Keratinocyte (primary cell): ENCODE data around the gene CDH6. TPM values are rescaled to one million over a fixed set of nuclear protein-coding genes. Genes with fewer than 3 reads are reported as not detected.

Experiments
- DNase-seq: peaks from one replicate; pipeline ENCODE4 v3.0.0-alpha.2; 2011; ENCODE audit warnings: low read depth, missing footprints, low spot score
- FAIRE-seq: peaks from 2 replicates; lab custom pipeline; 2011; peaks lifted over from hg19 to GRCh38; lab: Jason Lieb, UNC
- H2AFZ ChIP-seq: 2 replicates; pipeline ENCODE4 v1.6.0; 2012; ENCODE audit warnings: low read length, control low read depth, inconsistent platforms; ENCODE audit not compliant: control insufficient read depth
- H3K27ac ChIP-seq: 2 replicates; pipeline ENCODE4 v1.5.1; 2011; ENCODE audit warnings: low read length; ENCODE audit not compliant: control insufficient read depth, insufficient read depth
- H3K27me3 ChIP-seq: 3 replicates; pipeline ENCODE4 v1.6.0; 2011; ENCODE audit warnings: low read length; ENCODE audit not compliant: control insufficient read depth, insufficient read depth; ENCODE audit errors: extremely low read depth
- H3K36me3 ChIP-seq, 2 experiments: 2 replicates in 1 of 2; 3 replicates in 1 of 2; pipeline ENCODE4 v1.5.1; 2011; ENCODE audit warnings: low read length in 2 of 2, mild to moderate bottlenecking in 1 of 2; ENCODE audit not compliant: control insufficient read depth in 2 of 2, insufficient read depth in 2 of 2; ENCODE audit errors: extremely low read depth in 1 of 2
- H3K4me1 ChIP-seq: 3 replicates; pipeline ENCODE4 v1.5.1; 2011; ENCODE audit warnings: low read length; ENCODE audit not compliant: control insufficient read depth, insufficient read depth; ENCODE audit errors: extremely low read depth
- H3K4me2 ChIP-seq: 3 replicates; pipeline ENCODE4 v1.6.0; 2011; ENCODE audit warnings: low read depth, low read length; ENCODE audit not compliant: control insufficient read depth, insufficient read depth; ENCODE audit errors: extremely low read depth
- H3K4me3 ChIP-seq, 3 experiments: fragments of 200-600 bp in 1 of 3; sonication (generic) in 1 of 3; 2 replicates in 2 of 3; 3 replicates in 1 of 3; pipeline ENCODE4 v1.5.1; 2011 to 2016; ENCODE audit warnings: low read length in 3 of 3, mild to moderate bottlenecking in 3 of 3, control low read depth in 2 of 3, inconsistent platforms in 1 of 3, low read depth in 1 of 3, mixed read lengths in 1 of 3, mixed run types in 1 of 3, moderate library complexity in 1 of 3; ENCODE audit not compliant: control insufficient read depth in 2 of 3, insufficient read depth in 2 of 3; ENCODE audit errors: extremely low read depth in 1 of 3
- H3K79me2 ChIP-seq: 2 replicates; pipeline ENCODE4 v1.6.0; 2012; ENCODE audit warnings: low read length; ENCODE audit not compliant: control insufficient read depth, insufficient read depth
- H3K9ac ChIP-seq: 3 replicates; pipeline ENCODE4 v1.6.0; 2011; ENCODE audit warnings: low read length; ENCODE audit not compliant: control insufficient read depth, insufficient read depth; ENCODE audit errors: extremely low read depth
- H3K9me1 ChIP-seq: 3 replicates; pipeline ENCODE4 v1.6.0; 2011; ENCODE audit warnings: low read length; ENCODE audit not compliant: control insufficient read depth, insufficient read depth; ENCODE audit errors: extremely low read depth
- H3K9me3 ChIP-seq: 2 replicates; pipeline ENCODE4 v1.5.1; 2012; ENCODE audit warnings: low read depth, low read length; ENCODE audit not compliant: control insufficient read depth
- H4K20me1 ChIP-seq: 3 replicates; pipeline ENCODE4 v1.6.0; 2011; ENCODE audit warnings: low read length; ENCODE audit not compliant: control insufficient read depth, insufficient read depth; ENCODE audit errors: extremely low read depth
- EZH2 ChIP-seq: IDR thresholded peaks from one replicate; pipeline ENCODE4 v1.6.1; 2012; ENCODE audit warnings: inconsistent platforms, mild to moderate bottlenecking, low read length, moderate library complexity
- dilution Hi-C: fragments of 300-500 bp; cut with MboI; formaldehyde crosslinking; loops from one replicate; pipeline ENCODE4 v1.7.0; 2020; ENCODE audit warnings: low sequenced_read_pairs; ENCODE audit not compliant: extremely low pct_ligation_motif_present
- polyA plus RNA-seq, 5 experiments: library from polyadenylated mRNA; depleted of rRNA in 3 of 5; stranded (reverse) in 3 of 5; stranded (forward) in 1 of 5; unstranded in 1 of 5; fragments of >200 nt; gene quantifications; 1 replicate in 1 of 5; 2 replicates in 3 of 5; 3 replicates in 1 of 5; pipeline versions ENCODE4 v1.2.1 to v1.2.3, GENCODE V29; 2011 to 2012; ENCODE audit warnings: missing spikeins in 2 of 5, low read depth in 1 of 5, low replicate concordance in 1 of 5
- TF ChIP-seq, protein P1 (sequence below), 3 experiments: IDR thresholded peaks in 1 of 3; conservative IDR thresholded peaks in 1 of 3; optimal IDR thresholded peaks in 1 of 3; 2 replicates in 2 of 3; 3 replicates in 1 of 3; pipeline versions ENCODE3 to v1.5.1; 2011; ENCODE audit warnings: low read length in 3 of 3, mild to moderate bottlenecking in 3 of 3, moderate library complexity in 2 of 3, control low read depth in 1 of 3, inconsistent platforms in 1 of 3; ENCODE audit not compliant: insufficient read depth in 2 of 3; ENCODE audit errors: extremely low read depth in 1 of 3

The CDH6 gene
- polyA plus RNA-seq, 1 donor (not counting 4 experiments of a cell fraction or from before 2014, with no cell fraction given): not detected

DNA sequence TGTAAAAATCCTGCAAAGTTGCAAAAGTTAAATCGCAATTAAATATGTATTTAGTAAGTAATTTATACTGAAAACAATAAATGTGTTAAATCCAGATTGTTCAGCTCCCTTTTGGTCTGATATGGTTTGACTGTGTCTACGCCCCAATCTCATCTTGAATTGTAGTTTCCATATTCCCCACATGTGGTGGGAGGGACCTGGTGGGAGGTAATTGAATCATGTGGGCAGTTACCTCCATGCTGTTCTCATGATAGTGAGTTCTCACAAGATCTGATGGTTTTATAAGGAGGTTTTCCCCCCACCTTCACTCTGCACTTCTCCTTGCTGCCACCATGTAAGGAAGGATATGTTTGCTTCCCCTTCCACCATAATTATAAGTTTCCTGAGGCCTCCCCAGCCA, 140.0 kb downstream of the CDH6 start:
- no peak for TF ChIP-seq EZH2
- TF ChIP-seq, protein P1, sequence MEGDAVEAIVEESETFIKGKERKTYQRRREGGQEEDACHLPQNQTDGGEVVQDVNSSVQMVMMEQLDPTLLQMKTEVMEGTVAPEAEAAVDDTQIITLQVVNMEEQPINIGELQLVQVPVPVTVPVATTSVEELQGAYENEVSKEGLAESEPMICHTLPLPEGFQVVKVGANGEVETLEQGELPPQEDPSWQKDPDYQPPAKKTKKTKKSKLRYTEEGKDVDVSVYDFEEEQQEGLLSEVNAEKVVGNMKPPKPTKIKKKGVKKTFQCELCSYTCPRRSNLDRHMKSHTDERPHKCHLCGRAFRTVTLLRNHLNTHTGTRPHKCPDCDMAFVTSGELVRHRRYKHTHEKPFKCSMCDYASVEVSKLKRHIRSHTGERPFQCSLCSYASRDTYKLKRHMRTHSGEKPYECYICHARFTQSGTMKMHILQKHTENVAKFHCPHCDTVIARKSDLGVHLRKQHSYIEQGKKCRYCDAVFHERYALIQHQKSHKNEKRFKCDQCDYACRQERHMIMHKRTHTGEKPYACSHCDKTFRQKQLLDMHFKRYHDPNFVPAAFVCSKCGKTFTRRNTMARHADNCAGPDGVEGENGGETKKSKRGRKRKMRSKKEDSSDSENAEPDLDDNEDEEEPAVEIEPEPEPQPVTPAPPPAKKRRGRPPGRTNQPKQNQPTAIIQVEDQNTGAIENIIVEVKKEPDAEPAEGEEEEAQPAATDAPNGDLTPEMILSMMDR (optimal IDR thresholded peaks at IDR 0.05 in 1 of 3, IDR thresholded peaks at IDR 0.05 in 1 of 3, conservative IDR thresholded peaks at IDR 0.05 in 1 of 3; ENCODE audit: extremely low read depth in 1 of 3, insufficient read depth in 2 of 3, low read length in 3 of 3): no peak
- FAIRE-seq: no peak
- no peaks in the 10 kb centered on the region for H3K79me2 ChIP-seq

DNA sequence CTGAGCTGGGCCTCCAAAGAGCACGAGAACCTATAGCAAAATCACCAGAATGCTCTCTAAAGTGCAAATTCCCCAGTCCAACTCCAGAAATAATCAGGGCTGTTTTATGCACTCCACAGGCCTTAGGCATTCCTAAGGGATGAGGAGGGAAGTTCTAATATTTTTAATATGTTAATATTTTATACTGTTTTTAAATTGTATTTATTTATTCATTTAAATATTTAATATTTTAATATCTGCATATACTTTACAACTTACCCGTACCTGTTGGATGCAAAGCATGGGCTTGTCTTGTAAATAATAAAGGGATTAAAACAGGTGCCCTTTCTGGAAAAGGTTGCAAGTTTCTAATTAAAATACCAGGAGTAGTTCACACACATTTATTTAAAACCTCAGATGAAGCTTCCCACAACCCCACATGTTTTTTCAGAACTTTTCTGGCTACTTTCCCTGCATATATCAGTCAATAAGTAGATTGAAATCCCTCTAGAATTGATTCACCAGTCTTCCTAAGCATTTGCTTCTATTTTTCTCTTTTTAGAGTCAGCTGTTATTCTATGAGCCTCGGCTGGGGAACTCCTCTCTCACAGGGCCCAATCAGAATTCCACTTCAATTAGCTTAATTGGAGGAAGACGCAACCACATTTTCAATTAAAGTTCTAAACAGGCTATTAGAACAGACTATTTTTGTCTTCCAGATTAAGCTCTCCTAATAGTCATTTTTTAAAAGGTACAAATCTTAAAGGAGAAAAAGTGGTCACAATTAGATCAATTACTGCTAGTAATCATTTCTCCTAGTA, 140.8 kb downstream of the CDH6 start:
- Histone ChIP-seq H3K4me2 (no peak overlapping the region), H3K9ac (no peak overlapping the region), H3K9me1 (no peaks in the 10 kb centered on the region), H2AFZ (no peak overlapping the region), H3K4me1 (no peaks in the 10 kb centered on the region), H3K9me3 (no peaks in the 10 kb centered on the region), H3K4me3 (no peak overlapping the region), H3K27ac (no peak overlapping the region), H3K27me3 (no peaks in the 10 kb centered on the region), H4K20me1 (no peaks in the 10 kb centered on the region), H3K79me2 (no peaks in the 10 kb centered on the region), H3K36me3 (no peaks in the 10 kb centered on the region)
- DNase-seq (no peak), FAIRE-seq (no peak)
- no peak for TF ChIP-seq EZH2
- TF ChIP-seq, protein P1 (optimal IDR thresholded peaks at IDR 0.05 in 1 of 3, IDR thresholded peaks at IDR 0.05 in 1 of 3, conservative IDR thresholded peaks at IDR 0.05 in 1 of 3; ENCODE audit: extremely low read depth in 1 of 3, insufficient read depth in 2 of 3, low read length in 3 of 3): no peak
- dilution Hi-C loops: no loop called here

More for the DNA sequence above, 140.0 kb downstream of the CDH6 start:
- Histone ChIP-seq H3K9ac (no peak overlapping the region), H4K20me1 (no peaks in the 10 kb centered on the region), H3K4me1 (no peaks in the 10 kb centered on the region), H3K9me1 (no peaks in the 10 kb centered on the region), H3K27me3 (no peaks in the 10 kb centered on the region), H3K36me3 (no peaks in the 10 kb centered on the region), H3K4me3 (no peak overlapping the region), H2AFZ (no peak overlapping the region), H3K27ac (no peak overlapping the region), H3K4me2 (no peak overlapping the region), H3K9me3 (no peaks in the 10 kb centered on the region)
- dilution Hi-C loops: no loop called here
- DNase-seq: no peak
